ENCODE data around the gene PCDHGA1.

PCDHGA1 gene

DNA sequence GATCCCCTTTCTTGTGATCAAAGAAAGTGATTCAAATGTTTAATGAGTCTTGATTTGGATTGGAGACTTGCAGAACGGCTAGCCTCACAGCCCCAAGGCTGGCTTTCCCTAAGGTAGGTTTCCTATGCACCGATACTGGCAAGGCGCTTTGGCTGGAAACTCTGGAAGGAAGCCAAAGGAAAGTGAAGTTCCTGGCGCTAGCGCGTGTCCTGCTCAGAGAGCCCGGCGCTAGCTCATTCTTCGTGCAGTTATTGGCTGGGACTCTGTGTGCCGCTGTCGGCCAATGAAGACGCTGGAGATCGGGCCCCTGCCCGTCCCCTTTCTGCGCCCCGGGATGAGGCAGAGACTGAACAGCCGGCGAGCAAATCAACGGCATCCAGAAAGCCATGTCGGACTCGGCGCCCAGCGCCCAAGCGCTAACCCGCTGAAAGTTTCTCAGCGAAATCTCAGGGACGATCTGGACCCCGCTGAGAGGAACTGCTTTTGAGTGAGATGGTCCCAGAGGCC is 145.4 kb downstream of the PCDHGA1 start, which contains the start of gene PCDHGC3:
Gene PCDHGC3, plus strand, starts transcription at position 342 of the 507 bp plus-strand sequence. Its CDS starts 151 bp downstream, at position 493.
- DNase-seq = peak; percentile 84

DNA sequence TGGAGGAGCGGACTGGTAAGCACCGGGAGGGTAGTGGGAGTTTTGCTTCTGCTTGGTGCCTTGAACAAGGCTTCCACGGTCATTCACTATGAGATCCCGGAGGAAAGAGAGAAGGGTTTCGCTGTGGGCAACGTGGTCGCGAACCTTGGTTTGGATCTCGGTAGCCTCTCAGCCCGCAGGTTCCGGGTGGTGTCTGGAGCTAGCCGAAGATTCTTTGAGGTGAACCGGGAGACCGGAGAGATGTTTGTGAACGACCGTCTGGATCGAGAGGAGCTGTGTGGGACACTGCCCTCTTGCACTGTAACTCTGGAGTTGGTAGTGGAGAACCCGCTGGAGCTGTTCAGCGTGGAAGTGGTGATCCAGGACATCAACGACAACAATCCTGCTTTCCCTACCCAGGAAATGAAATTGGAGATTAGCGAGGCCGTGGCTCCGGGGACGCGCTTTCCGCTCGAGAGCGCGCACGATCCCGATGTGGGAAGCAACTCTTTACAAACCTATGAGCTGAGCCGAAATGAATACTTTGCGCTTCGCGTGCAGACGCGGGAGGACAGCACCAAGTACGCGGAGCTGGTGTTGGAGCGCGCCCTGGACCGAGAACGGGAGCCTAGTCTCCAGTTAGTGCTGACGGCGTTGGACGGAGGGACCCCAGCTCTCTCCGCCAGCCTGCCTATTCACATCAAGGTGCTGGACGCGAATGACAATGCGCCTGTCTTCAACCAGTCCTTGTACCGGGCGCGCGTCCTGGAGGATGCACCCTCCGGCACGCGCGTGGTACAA is 146.0 kb downstream of the PCDHGA1 start:
- peak; percentile 63 for DNase-seq

DNA sequence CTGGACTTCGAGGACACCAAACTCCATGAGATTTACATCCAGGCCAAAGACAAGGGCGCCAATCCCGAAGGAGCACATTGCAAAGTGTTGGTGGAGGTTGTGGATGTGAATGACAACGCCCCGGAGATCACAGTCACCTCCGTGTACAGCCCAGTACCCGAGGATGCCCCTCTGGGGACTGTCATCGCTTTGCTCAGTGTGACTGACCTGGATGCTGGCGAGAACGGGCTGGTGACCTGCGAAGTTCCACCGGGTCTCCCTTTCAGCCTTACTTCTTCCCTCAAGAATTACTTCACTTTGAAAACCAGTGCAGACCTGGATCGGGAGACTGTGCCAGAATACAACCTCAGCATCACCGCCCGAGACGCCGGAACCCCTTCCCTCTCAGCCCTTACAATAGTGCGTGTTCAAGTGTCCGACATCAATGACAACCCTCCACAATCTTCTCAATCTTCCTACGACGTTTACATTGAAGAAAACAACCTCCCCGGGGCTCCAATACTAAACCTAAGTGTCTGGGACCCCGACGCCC is 146.8 kb downstream of the PCDHGA1 start:
- DNase-seq = no peak

DNA sequence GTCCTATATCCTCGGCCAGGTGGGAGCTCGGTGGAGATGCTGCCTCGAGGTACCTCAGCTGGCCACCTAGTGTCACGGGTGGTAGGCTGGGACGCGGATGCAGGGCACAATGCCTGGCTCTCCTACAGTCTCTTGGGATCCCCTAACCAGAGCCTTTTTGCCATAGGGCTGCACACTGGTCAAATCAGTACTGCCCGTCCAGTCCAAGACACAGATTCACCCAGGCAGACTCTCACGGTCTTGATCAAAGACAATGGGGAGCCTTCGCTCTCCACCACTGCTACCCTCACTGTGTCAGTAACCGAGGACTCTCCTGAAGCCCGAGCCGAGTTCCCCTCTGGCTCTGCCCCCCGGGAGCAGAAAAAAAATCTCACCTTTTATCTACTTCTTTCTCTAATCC is 147.5 kb downstream of the PCDHGA1 start:
- DNase-seq = no peak

DNA sequence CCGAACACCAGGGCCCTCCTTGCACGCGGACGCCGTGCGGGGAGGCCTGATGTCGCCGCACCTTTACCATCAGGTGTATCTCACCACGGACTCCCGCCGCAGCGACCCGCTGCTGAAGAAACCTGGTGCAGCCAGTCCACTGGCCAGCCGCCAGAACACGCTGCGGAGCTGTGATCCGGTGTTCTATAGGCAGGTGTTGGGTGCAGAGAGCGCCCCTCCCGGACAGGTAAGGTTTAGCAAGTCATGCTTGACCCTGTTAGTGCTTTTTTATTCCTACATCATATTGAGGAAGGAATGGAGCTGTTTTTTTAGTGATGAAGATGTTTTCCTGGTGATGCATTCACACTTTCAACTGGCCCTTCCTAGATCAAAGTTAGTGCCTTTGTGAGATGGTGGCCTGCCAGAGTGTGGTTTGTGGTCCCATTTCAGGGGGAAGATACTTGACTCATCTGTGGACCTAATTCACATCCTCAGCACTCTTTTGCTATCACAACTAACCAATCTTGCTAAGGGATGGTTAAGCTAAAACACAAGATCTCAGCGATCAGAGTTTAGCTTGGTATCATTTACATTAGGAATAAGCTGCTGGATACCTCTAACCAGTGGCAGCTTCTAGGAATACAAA is 148.1 kb downstream of the PCDHGA1 start:
- peak; percentile 74 for DNase-seq

DNA sequence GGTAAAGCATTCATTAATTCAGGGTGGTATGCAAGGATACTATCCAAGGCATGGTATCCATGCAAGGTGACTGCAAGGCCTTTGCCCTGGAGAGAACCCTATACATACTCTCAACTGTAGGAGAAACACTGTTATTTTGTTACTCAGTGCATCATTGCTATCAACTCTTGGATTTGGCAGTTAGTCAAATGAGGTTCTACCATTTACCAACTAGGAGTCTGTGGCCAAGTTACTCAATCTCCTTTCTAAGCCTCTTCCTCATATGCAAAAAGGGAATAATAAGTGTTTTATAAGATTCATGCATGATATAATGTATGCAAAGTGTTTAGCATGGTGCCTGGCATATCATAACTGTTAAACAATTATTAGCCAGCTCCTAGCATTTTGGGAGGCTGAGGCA is 149.5 kb downstream of the PCDHGA1 start:
- DNase-seq = no peak

DNA sequence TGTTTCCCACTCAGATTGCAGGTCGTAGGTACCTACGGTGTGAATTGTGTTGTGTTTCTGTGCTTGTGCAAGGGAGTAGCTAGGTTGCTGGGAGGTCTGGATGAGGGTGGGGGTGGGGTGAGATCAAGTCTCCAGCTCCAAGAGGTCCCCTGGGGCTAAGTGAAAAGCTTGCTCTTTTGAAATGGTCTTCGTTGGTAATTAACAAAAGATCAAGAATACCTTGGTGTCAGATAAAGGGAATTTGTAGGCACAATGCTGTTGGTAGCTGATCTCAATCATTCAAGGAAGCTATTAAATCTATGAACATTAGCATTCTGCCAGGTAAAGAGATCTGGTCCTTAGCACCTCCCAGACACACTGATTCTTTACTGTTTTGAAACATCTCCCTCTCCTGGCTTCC is 153.6 kb downstream of the PCDHGA1 start:
- no peak for DNase-seq

DNA sequence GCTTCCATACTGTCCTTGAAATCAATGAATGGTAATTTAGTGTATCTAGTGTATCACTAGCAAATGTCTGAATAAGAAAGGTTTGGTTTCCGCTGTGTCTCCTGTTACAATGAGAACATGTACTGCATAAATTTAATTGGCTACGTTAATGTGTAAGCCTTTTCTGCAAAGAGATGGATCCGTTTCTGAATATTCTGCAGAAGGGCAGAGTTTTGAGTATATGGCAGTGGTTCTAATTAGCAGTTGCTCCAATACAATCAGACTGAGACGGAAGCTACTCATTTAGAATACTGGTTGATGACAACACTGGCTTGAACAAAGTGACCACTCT is 154.0 kb downstream of the PCDHGA1 start:
- no peak for DNase-seq

DNA sequence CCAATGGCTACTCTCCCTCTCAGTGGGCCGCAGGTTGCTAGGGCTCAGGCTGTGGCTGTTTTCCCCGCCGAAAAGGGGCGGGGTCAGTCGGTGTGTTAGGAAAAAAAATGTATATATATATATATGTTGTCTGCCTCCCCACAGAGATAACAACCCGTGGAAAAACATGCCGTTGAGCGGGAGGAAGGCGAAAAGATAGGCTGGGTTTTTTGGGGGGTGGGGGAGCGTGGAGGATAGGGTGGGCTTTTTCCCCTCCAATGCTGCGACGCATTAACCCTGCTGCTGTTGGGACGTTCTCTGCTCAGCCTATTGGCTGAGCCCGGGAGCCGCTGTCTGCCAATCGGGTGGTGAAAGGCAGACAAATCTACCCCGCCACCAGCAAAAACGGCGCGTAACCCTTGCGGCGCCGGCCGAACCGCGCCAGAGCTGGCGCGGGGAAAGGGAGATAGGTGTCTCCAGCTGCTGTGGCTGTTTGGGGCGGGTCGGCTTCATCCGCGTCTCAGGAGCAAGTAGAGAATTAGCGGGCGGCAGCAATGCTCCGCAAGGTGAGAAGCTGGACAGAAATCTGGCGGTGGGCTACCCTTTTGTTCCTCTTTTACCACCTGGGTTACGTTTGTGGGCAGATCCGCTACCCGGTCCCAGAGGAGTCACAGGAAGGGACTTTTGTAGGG is 154.5 kb downstream of the PCDHGA1 start, which contains the start of gene PCDHGC4:
Gene PCDHGC4, plus strand, starts transcription at position 390 of the 671 bp plus-strand sequence. Its CDS starts 144 bp downstream, at position 534.
- peak; percentile 47 for DNase-seq

DNA sequence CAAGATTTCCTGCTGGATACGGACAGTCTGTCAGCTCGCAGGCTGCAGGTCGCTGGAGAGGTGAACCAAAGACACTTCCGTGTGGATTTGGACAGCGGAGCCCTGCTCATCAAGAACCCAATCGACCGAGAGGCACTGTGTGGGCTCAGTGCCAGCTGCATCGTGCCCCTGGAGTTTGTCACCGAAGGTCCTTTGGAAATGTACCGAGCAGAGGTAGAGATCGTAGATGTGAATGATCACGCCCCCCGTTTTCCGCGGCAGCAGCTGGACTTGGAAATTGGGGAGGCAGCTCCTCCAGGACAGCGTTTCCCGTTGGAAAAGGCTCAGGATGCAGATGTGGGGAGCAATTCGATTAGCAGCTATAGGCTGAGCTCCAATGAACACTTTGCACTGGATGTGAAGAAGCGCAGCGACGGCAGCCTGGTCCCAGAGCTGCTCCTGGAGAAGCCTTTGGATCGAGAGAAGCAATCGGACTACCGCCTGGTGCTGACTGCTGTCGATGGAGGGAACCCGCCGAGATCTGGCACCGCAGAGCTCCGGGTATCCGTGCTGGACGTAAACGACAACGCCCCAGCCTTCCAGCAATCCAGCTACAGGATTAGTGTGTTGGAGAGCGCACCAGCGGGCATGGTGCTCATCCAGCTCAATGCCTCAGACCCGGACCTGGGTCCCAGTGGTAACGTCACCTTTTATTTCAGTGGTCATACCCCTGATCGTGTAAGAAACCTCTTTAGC is 155.2 kb downstream of the PCDHGA1 start:
- no peak for DNase-seq

DNA sequence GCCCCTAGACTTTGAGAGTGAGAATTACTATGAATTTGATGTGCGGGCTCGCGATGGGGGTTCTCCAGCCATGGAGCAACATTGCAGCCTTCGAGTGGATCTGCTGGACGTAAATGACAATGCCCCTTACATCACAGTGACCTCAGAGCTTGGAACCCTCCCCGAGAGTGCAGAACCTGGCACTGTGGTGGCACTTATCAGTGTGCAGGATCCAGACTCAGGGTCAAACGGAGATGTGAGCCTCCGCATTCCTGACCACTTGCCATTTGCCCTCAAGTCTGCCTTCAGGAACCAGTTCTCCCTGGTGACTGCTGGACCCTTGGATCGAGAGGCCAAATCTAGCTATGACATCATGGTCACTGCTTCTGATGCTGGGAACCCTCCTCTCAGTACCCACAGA is 155.8 kb downstream of the PCDHGA1 start:
- DNase-seq = no peak

DNA sequence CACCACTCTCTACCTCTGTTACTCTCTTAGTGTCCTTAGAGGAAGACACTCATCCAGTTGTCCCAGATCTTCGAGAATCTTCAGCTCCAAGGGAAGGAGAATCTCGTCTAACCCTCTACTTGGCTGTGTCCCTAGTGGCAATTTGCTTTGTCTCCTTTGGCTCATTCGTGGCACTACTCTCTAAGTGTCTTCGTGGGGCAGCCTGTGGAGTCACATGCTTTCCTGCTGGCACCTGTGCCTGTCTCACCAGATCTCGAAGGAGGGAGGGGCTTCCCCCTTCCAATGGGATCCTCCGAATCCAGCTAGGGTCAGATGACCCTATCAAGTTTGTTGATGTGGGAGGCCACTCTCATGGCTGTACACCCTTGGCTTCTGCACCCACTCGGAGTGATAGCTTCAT is 156.8 kb downstream of the PCDHGA1 start:
- DNase-seq = no peak

DNA sequence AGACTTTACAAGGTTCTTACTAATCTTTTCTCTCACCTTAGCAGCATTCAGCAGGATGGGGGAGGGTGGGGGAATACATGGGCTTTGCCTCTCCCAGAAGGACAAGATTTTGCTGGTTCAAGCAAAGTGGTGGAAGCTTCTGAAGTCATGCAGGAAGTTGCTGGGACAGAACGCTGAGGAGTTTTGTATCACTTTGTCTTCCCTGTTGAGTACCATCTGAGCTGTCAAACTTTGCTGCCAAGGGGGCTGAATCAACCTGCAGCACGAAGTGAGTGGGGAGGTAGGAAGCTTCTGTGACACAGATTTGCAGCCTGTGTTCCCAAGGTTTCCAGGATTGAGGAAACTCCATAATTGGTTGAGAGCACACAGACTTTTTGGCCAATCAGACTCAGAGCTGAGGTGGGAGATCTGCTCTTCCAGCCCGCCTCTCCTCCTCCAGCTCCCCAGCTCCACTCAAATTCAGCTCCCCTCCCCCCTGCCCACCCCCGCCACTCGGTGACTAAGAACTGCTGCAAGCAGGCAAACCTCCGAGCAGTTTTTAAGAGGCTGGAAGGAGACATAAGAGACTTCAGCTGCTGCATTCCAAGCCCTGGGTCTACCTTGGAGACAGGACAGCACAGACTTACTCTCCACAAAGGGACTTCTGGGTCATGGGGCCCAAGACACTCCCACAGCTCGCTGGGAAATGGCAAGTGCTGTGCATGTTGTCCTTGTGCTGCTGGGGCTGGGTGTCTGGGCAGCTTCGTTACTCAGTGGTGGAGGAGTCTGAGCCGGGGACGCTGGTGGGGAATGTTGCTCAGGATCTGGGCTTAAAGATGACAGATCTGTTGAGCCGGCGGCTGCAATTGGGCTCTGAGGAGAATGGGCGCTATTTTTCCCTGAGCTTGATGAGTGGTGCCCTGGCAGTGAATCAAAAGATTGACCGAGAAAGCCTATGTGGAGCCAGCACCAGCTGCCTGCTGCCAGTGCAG is 158.6 kb downstream of the PCDHGA1 start, which contains the start of gene PCDHGC5:
Gene PCDHGC5, plus strand, starts transcription at position 491 of the 971 bp plus-strand sequence. Its CDS starts 160 bp downstream, at position 651.
- DNase-seq = no peak

DNA sequence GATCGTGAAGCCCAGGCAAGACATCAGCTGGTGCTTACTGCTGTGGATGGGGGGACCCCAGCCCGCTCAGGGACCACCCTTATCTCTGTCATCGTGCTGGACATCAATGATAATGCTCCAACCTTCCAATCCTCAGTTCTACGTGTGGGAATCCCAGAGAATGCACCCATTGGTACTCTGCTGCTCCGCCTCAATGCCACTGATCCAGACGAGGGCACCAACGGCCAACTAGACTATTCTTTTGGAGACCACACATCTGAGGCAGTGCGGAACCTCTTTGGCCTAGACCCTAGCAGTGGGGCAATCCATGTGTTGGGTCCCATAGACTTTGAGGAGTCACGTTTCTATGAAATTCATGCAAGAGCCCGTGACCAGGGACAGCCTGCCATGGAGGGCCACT is 159.5 kb downstream of the PCDHGA1 start:
- DNase-seq = no peak

DNA sequence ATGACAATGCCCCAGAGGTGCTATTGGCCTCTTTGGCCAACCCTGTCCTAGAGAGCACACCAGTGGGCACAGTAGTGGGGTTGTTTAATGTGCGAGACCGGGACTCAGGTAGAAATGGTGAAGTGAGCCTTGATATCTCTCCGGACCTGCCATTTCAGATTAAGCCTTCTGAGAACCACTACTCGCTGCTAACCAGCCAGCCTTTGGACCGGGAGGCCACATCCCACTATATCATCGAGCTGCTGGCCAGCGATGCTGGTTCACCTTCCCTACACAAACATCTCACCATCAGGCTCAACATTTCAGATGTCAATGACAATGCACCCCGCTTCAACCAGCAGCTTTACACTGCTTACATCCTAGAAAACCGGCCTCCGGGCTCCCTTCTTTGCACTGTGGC is 160.0 kb downstream of the PCDHGA1 start:
- no peak for DNase-seq

DNA sequence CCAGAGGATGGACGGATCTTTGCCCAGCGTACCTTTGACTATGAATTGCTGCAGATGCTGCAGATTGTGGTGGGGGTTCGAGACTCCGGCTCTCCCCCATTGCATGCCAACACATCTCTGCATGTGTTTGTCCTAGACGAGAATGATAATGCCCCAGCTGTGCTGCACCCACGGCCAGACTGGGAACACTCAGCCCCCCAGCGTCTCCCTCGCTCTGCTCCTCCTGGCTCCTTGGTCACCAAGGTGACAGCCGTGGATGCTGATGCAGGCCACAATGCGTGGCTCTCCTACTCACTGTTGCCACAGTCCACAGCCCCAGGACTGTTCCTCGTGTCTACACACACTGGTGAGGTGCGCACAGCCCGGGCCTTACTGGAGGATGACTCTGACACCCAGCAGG is 160.5 kb downstream of the PCDHGA1 start:
- no peak for DNase-seq

DNA sequence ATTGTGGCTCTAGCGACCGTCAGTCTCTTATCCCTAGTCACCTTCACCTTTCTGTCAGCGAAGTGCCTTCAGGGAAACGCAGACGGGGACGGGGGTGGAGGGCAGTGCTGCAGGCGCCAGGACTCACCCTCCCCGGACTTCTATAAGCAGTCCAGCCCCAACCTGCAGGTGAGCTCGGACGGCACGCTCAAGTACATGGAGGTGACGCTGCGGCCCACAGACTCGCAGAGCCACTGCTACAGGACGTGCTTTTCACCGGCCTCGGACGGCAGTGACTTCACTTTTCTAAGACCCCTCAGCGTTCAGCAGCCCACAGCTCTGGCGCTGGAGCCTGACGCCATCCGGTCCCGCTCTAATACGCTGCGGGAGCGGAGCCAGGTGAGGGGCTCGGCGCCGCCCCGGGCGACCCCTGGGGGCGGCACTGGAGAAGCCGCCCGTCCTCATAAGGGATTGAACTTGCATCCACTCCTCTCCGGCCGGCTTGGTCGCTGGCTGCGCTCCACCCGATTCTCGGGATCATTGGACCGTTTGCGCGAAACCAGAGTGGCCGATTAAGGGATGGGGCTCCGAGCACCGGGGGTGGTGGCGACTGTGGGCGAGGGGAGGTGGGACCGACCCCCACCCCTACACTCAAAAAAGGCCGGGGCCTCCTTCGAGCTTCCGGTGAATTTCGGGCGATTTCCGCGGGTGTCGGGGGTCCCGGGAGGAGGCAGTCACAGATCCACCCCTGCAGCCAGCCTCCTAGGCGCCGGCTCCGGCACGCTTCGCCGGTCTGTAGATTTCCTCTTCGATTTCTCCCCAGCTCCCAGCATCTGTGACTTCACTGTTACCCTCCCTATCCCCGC is 161.2 kb downstream of the PCDHGA1 start:
- DNase-seq = no peak

DNA sequence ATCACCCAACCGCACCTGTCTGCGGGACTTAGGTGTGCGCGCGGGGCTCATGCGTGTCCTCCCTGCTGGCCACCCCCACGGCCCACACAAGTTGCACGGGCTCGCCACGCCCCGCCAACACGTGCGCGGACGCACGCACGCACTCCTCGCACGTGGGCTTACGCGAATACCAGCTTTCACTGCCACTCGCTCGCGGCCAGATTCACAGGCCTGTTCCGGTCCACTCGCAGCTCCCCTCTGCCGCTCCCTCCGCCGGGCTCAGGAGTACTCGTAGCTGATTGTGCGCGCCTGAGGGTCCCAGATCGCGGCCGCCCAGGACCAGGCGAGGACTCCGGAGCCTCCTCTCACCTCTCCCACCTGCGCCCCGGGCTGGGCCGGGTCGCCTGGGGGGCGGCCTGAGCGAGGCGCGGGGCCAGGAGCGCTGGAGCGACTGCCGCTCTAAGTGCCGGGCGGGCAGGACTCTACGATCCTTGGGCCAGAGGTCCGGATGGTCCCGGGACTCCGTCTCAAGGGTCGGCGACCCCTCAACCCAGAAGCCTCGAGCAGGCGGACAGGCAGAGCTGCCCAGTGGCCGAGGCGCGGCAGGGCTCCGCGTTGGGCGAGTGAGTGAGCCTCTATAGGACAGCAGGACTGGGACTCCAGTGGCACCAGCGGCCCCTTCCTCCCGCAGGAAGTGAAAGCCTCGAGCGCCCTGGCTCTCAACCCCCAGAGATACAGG is 162.0 kb downstream of the PCDHGA1 start:
- no peak for DNase-seq
